NCI-H510A treated with DMSO at 0.1 percent for 48 hours (cell line): ENCODE data around the gene TOR4A.

ENCODE experiments used
- DNase-seq: peaks from one replicate; lab custom pipeline; 2025; lab: John Stamatoyannopoulos, UW

Gene TOR4A

GRCh38 chr9:137277329-137278041 lies at the start of gene TOR4A:
Gene TOR4A, plus strand, starts transcription at chr9:137277726. Its CDS starts 964 bp downstream, at chr9:137278690.
- DNase-seq, result no peak

GRCh38 chr9:137227853-137228505 lies 49.5 kb upstream of the TOR4A start:
- DNase-seq, result no peak

- no peak for DNase-seq
These were observed 49.0 kb upstream of the TOR4A start for GRCh38 chr9:137228506-137228967.

- no peak for DNase-seq
These were observed 48.3 kb upstream of the TOR4A start for GRCh38 chr9:137228968-137229896.

- no peak for DNase-seq
These were observed 47.4 kb upstream of the TOR4A start for GRCh38 chr9:137229903-137230704.

GRCh38 chr9:137230705-137231371 lies 46.7 kb upstream of the TOR4A start, which contains the start of gene SLC34A3:
Gene SLC34A3, plus strand, starts transcription at chr9:137230901. Its CDS starts 802 bp downstream, at chr9:137231703.
- no peak for DNase-seq

GRCh38 chr9:137231372-137232039 lies 46.0 kb upstream of the TOR4A start:
- no peak for DNase-seq

- DNase-seq, result no peak
These were observed 45.4 kb upstream of the TOR4A start for GRCh38 chr9:137232101-137232500.

GRCh38 chr9:137232510-137232909 lies 45.0 kb upstream of the TOR4A start:
- DNase-seq, result no peak

- DNase-seq, result peak; percentile 31
These were observed 44.2 kb upstream of the TOR4A start for GRCh38 chr9:137233143-137233980.

- DNase-seq, result no peak
These were observed 43.4 kb upstream of the TOR4A start for GRCh38 chr9:137234055-137234697.

- no peak for DNase-seq
These were observed 42.6 kb upstream of the TOR4A start for GRCh38 chr9:137234758-137235423.

- DNase-seq, result no peak
These were observed 41.9 kb upstream of the TOR4A start for GRCh38 chr9:137235424-137236237.

GRCh38 chr9:137236238-137236935 lies 41.1 kb upstream of the TOR4A start:
- peak; percentile 72 for DNase-seq

- no peak for DNase-seq
These were observed 40.5 kb upstream of the TOR4A start for GRCh38 chr9:137236936-137237421.
